ENCODE results near the gene KRTAP10-5. TPM values are rescaled to one million over a fixed set of nuclear protein-coding genes. Genes with fewer than 3 reads are reported as not detected.
A peak's percentile ranks its signal among the peaks of the same experiment; 100 is the strongest.

KRTAP10-5 gene
- total RNA-seq, 1 donor from 2014 or later = not detected

- ATAC-seq (no peak), DNase-seq (no peak)
- Histone ChIP-seq H3K27me3 (ENCODE audit: low read depth) (peaks cover 8% of the 10 kb centered on the region), H3K27ac (no peak within 1 kb of the TSS), H3K4me1 (no peaks in the 10 kb centered on the region), H3K4me3 (no peak within 1 kb of the TSS), H3K36me3 (no peaks in the 10 kb centered on the region), H3K9me3 (peaks cover 4% of the 10 kb centered on the region)
- intact Hi-C loops (cut with DNase I) = no loop called here
- TF ChIP-seq CTCF (IDR thresholded peaks at IDR 0.05) = no peak
Observed at GRCh38 chr21:44539991-44540666, 40.3 kb downstream of the KRTAP10-5 start, which contains the start of gene KRTAP10-1. Gene KRTAP10-1 (minus strand): TSS chr21:44540195. CDS start chr21:44540150, 45 bp downstream.

- Histone ChIP-seq H3K36me3 (no peaks in the 10 kb centered on the region), H3K27me3 (ENCODE audit: low read depth) (peaks cover 8% of the 10 kb centered on the region), H3K9me3 (peaks cover 4% of the 10 kb centered on the region), H3K4me3 (no peak overlapping the region), H3K4me1 (no peaks in the 10 kb centered on the region), H3K27ac (no peak overlapping the region)
- no peak for DNase-seq
- no peak for TF ChIP-seq CTCF (IDR thresholded peaks at IDR 0.05)
- ATAC-seq = no peak
- intact Hi-C loops (cut with DNase I) = no loop called here
Observed at GRCh38 chr21:44539046-44539445, 41.4 kb downstream of the KRTAP10-5 start.

GRCh38 chr21:44537930-44538911 is 42.2 kb downstream of the KRTAP10-5 start:
- H3K36me3 ChIP-seq = no peaks in the 10 kb centered on the region
- peaks cover 4% of the 10 kb centered on the region for H3K9me3 ChIP-seq
- H3K27ac ChIP-seq = no peak overlapping the region
- H3K4me1 ChIP-seq = no peaks in the 10 kb centered on the region
- peak in 1 of 2 donors; percentile 23 for ATAC-seq
- no peak for TF ChIP-seq CTCF (IDR thresholded peaks at IDR 0.05)
- DNase-seq = peak; percentile 40
- intact Hi-C loops (cut with DNase I) = no loop called here
- H3K4me3 ChIP-seq = no peak overlapping the region
- H3K27me3 ChIP-seq (ENCODE audit: low read depth) = peaks cover 8% of the 10 kb centered on the region

GRCh38 chr21:44535963-44536362 is 44.4 kb downstream of the KRTAP10-5 start:
- Histone ChIP-seq H3K4me3 (no peak overlapping the region), H3K27ac (no peak overlapping the region), H3K36me3 (no peaks in the 10 kb centered on the region), H3K27me3 (ENCODE audit: low read depth) (peaks cover 8% of the 10 kb centered on the region), H3K4me1 (no peaks in the 10 kb centered on the region), H3K9me3 (no peaks in the 10 kb centered on the region)
- intact Hi-C loops (cut with DNase I) = no loop called here
- DNase-seq (no peak), ATAC-seq (no peak)
- TF ChIP-seq CTCF (IDR thresholded peaks at IDR 0.05) = no peak

GRCh38 chr21:44534688-44535087 is 45.7 kb downstream of the KRTAP10-5 start:
- H3K4me3 ChIP-seq = no peak overlapping the region
- DNase-seq = no peak
- H3K4me1 ChIP-seq = no peaks in the 10 kb centered on the region
- H3K27ac ChIP-seq = no peak overlapping the region
- H3K9me3 ChIP-seq = no peaks in the 10 kb centered on the region
- no peak for TF ChIP-seq CTCF (IDR thresholded peaks at IDR 0.05)
- no peak for ATAC-seq
- intact Hi-C loops (cut with DNase I) = no loop called here
- peaks cover 5% of the 10 kb centered on the region for H3K27me3 ChIP-seq (ENCODE audit: low read depth)
- H3K36me3 ChIP-seq = no peaks in the 10 kb centered on the region
